ENCODE data around the gene EPB41L4A.

EPB41L4A gene

GRCh38 chr5:112333331-112333781, 85.7 kb downstream of the EPB41L4A start:
- Histone ChIP-seq H3K4me1 (ENCODE audit: control insufficient read depth, low read depth, low read length) (peaks cover 23% of the 10 kb centered on the region), H4K8ac (ENCODE audit: low read depth, low read length) (no peak overlapping the region), H2BK5ac (ENCODE audit: low read length) (no peak overlapping the region), H3K18ac (ENCODE audit: low read length) (peak overlapping the region; percentile 64), H3K79me2 (ENCODE audit: control insufficient read depth, insufficient read depth, low read length) (no peaks in the 10 kb centered on the region), H3K27ac (ENCODE audit: low read depth, low read length) (peak overlapping the region; percentile 31), H2BK120ac (ENCODE audit: low read depth, low read length) (no peak overlapping the region), H3K4ac (ENCODE audit: low read depth, low read length) (peak overlapping the region; percentile 39), H3K79me1 (ENCODE audit: low read length) (no peaks in the 10 kb centered on the region), H3K9ac (ENCODE audit: low read length) (no peak overlapping the region), H3K56ac (ENCODE audit: low read length) (no peak overlapping the region), H3K4me3 (ENCODE audit: low read length) (no peak overlapping the region), H3K23ac (ENCODE audit: low read length) (no peak overlapping the region), H4K5ac (ENCODE audit: low read length) (no peak overlapping the region), H2AK5ac (ENCODE audit: low read length) (no peak overlapping the region), H2BK15ac (replicated peaks; ENCODE audit: low read depth) (no peak overlapping the region), H3K27me3 (ENCODE audit: insufficient read depth, low read length, poor library complexity) (no peaks in the 10 kb centered on the region), H3K4me2 (ENCODE audit: low read length) (no peak overlapping the region), H3K36me3 (ENCODE audit: control insufficient read depth, insufficient read depth, low read length) (no peaks in the 10 kb centered on the region)
- DNase-seq: peak; percentile 84
- no CpG with 5 or more reads among the region's 5 CpGs for WGBS (ENCODE audit: extremely low coverage, insufficient coverage, low lambda C conversion rate)

GRCh38 chr5:112331892-112332291, 87.2 kb downstream of the EPB41L4A start:
- peak overlapping the region; percentile 29 for H3K18ac ChIP-seq (ENCODE audit: low read length)
- no CpG with 5 or more reads among the region's 2 CpGs for WGBS (ENCODE audit: extremely low coverage, insufficient coverage, low lambda C conversion rate)
- no peak overlapping the region for H3K4me2 ChIP-seq (ENCODE audit: low read length)
- no peaks in the 10 kb centered on the region for H3K79me1 ChIP-seq (ENCODE audit: low read length)
- no peak for DNase-seq
- no peak overlapping the region for H3K9ac ChIP-seq (ENCODE audit: low read length)
- H2BK5ac ChIP-seq (ENCODE audit: low read length): no peak overlapping the region
- no peak overlapping the region for H2BK15ac ChIP-seq (replicated peaks; ENCODE audit: low read depth)
- no peak overlapping the region for H4K8ac ChIP-seq (ENCODE audit: low read depth, low read length)
- H3K27ac ChIP-seq (ENCODE audit: low read depth, low read length): no peak overlapping the region
- H4K5ac ChIP-seq (ENCODE audit: low read length): no peak overlapping the region
- H3K4me3 ChIP-seq (ENCODE audit: low read length): no peak overlapping the region
- peak overlapping the region; percentile 88 for H2BK120ac ChIP-seq (ENCODE audit: low read depth, low read length)
- H3K56ac ChIP-seq (ENCODE audit: low read length): peak overlapping the region; percentile 43
- peak overlapping the region; percentile 41 for H3K4ac ChIP-seq (ENCODE audit: low read depth, low read length)
- no peaks in the 10 kb centered on the region for H3K79me2 ChIP-seq (ENCODE audit: control insufficient read depth, insufficient read depth, low read length)
- H3K27me3 ChIP-seq (ENCODE audit: insufficient read depth, low read length, poor library complexity): no peaks in the 10 kb centered on the region
- no peak overlapping the region for H3K23ac ChIP-seq (ENCODE audit: low read length)
- peaks cover 21% of the 10 kb centered on the region for H3K4me1 ChIP-seq (ENCODE audit: control insufficient read depth, low read depth, low read length)
- peak overlapping the region; percentile 60 for H2AK5ac ChIP-seq (ENCODE audit: low read length)
- H3K36me3 ChIP-seq (ENCODE audit: control insufficient read depth, insufficient read depth, low read length): no peaks in the 10 kb centered on the region

- Histone ChIP-seq H3K9ac (ENCODE audit: low read length) (no peak overlapping the region), H3K79me2 (ENCODE audit: control insufficient read depth, insufficient read depth, low read length) (no peaks in the 10 kb centered on the region), H3K4me1 (ENCODE audit: control insufficient read depth, low read depth, low read length) (peaks cover 19% of the 10 kb centered on the region), H3K4ac (ENCODE audit: low read depth, low read length) (no peak overlapping the region), H3K56ac (ENCODE audit: low read length) (no peak overlapping the region), H3K27me3 (ENCODE audit: insufficient read depth, low read length, poor library complexity) (no peaks in the 10 kb centered on the region), H2BK15ac (replicated peaks; ENCODE audit: low read depth) (peak overlapping the region; percentile 96), H2AK5ac (ENCODE audit: low read length) (no peak overlapping the region), H2BK120ac (ENCODE audit: low read depth, low read length) (no peak overlapping the region), H3K4me3 (ENCODE audit: low read length) (no peak overlapping the region), H4K8ac (ENCODE audit: low read depth, low read length) (no peak overlapping the region), H3K79me1 (ENCODE audit: low read length) (no peaks in the 10 kb centered on the region), H3K27ac (ENCODE audit: low read depth, low read length) (peak overlapping the region; percentile 30), H4K5ac (ENCODE audit: low read length) (no peak overlapping the region), H3K23ac (ENCODE audit: low read length) (no peak overlapping the region), H3K36me3 (ENCODE audit: control insufficient read depth, insufficient read depth, low read length) (no peaks in the 10 kb centered on the region), H2BK5ac (ENCODE audit: low read length) (no peak overlapping the region), H3K18ac (ENCODE audit: low read length) (peak overlapping the region; percentile 75), H3K4me2 (ENCODE audit: low read length) (no peak overlapping the region)
- no CpG with 5 or more reads among the region's 5 CpGs for WGBS (ENCODE audit: extremely low coverage, insufficient coverage, low lambda C conversion rate)
- peak; percentile 90 for DNase-seq
Measured at GRCh38 chr5:112329419-112330090, 89.5 kb downstream of the EPB41L4A start.

- H2AK5ac ChIP-seq (ENCODE audit: low read length): no peak overlapping the region
- no peak overlapping the region for H3K4ac ChIP-seq (ENCODE audit: low read depth, low read length)
- no peaks in the 10 kb centered on the region for H3K79me1 ChIP-seq (ENCODE audit: low read length)
- H3K56ac ChIP-seq (ENCODE audit: low read length): no peak overlapping the region
- H2BK120ac ChIP-seq (ENCODE audit: low read depth, low read length): no peak overlapping the region
- no peaks in the 10 kb centered on the region for H3K36me3 ChIP-seq (ENCODE audit: control insufficient read depth, insufficient read depth, low read length)
- no peak overlapping the region for H2BK5ac ChIP-seq (ENCODE audit: low read length)
- no peak overlapping the region for H3K4me3 ChIP-seq (ENCODE audit: low read length)
- no peak overlapping the region for H3K27ac ChIP-seq (ENCODE audit: low read depth, low read length)
- H3K18ac ChIP-seq (ENCODE audit: low read length): no peak overlapping the region
- no peak overlapping the region for H4K5ac ChIP-seq (ENCODE audit: low read length)
- no peaks in the 10 kb centered on the region for H3K79me2 ChIP-seq (ENCODE audit: control insufficient read depth, insufficient read depth, low read length)
- no peak overlapping the region for H4K8ac ChIP-seq (ENCODE audit: low read depth, low read length)
- H3K23ac ChIP-seq (ENCODE audit: low read length): no peak overlapping the region
- no peaks in the 10 kb centered on the region for H3K4me1 ChIP-seq (ENCODE audit: control insufficient read depth, low read depth, low read length)
- H2BK15ac ChIP-seq (replicated peaks; ENCODE audit: low read depth): no peak overlapping the region
- H3K27me3 ChIP-seq (ENCODE audit: insufficient read depth, low read length, poor library complexity): no peaks in the 10 kb centered on the region
- DNase-seq: no peak
- no peak overlapping the region for H3K4me2 ChIP-seq (ENCODE audit: low read length)
- no peak overlapping the region for H3K9ac ChIP-seq (ENCODE audit: low read length)
Measured at GRCh38 chr5:112323166-112323565, 95.9 kb downstream of the EPB41L4A start.

- DNase-seq: no peak
- Histone ChIP-seq H2BK120ac (ENCODE audit: low read depth, low read length) (no peak overlapping the region), H3K56ac (ENCODE audit: low read length) (no peak overlapping the region), H3K23ac (ENCODE audit: low read length) (no peak overlapping the region), H4K5ac (ENCODE audit: low read length) (no peak overlapping the region), H3K4ac (ENCODE audit: low read depth, low read length) (no peak overlapping the region), H3K4me1 (ENCODE audit: control insufficient read depth, low read depth, low read length) (no peaks in the 10 kb centered on the region), H3K79me1 (ENCODE audit: low read length) (no peaks in the 10 kb centered on the region), H2BK5ac (ENCODE audit: low read length) (no peak overlapping the region), H3K27me3 (ENCODE audit: insufficient read depth, low read length, poor library complexity) (no peaks in the 10 kb centered on the region), H2BK15ac (replicated peaks; ENCODE audit: low read depth) (no peak overlapping the region), H3K36me3 (ENCODE audit: control insufficient read depth, insufficient read depth, low read length) (no peaks in the 10 kb centered on the region), H3K18ac (ENCODE audit: low read length) (no peak overlapping the region), H3K4me3 (ENCODE audit: low read length) (no peak overlapping the region), H3K79me2 (ENCODE audit: control insufficient read depth, insufficient read depth, low read length) (no peaks in the 10 kb centered on the region), H2AK5ac (ENCODE audit: low read length) (no peak overlapping the region), H4K8ac (ENCODE audit: low read depth, low read length) (no peak overlapping the region), H3K9ac (ENCODE audit: low read length) (no peak overlapping the region), H3K4me2 (ENCODE audit: low read length) (no peak overlapping the region), H3K27ac (ENCODE audit: low read depth, low read length) (no peak overlapping the region)
- WGBS (ENCODE audit: extremely low coverage, insufficient coverage, low lambda C conversion rate): no CpG with 5 or more reads among the region's 3 CpGs
Measured at GRCh38 chr5:112320408-112320807, 98.7 kb downstream of the EPB41L4A start.

GRCh38 chr5:112318346-112318745, 100.7 kb downstream of the EPB41L4A start:
- H3K23ac ChIP-seq (ENCODE audit: low read length): no peak overlapping the region
- no peaks in the 10 kb centered on the region for H3K27me3 ChIP-seq (ENCODE audit: insufficient read depth, low read length, poor library complexity)
- H3K27ac ChIP-seq (ENCODE audit: low read depth, low read length): no peak overlapping the region
- no CpG with 5 or more reads among the region's 2 CpGs for WGBS (ENCODE audit: extremely low coverage, insufficient coverage, low lambda C conversion rate)
- H4K8ac ChIP-seq (ENCODE audit: low read depth, low read length): no peak overlapping the region
- H2BK120ac ChIP-seq (ENCODE audit: low read depth, low read length): no peak overlapping the region
- no peak overlapping the region for H2AK5ac ChIP-seq (ENCODE audit: low read length)
- H3K79me2 ChIP-seq (ENCODE audit: control insufficient read depth, insufficient read depth, low read length): no peaks in the 10 kb centered on the region
- no peak overlapping the region for H3K9ac ChIP-seq (ENCODE audit: low read length)
- H3K18ac ChIP-seq (ENCODE audit: low read length): no peak overlapping the region
- no peak overlapping the region for H2BK5ac ChIP-seq (ENCODE audit: low read length)
- no peaks in the 10 kb centered on the region for H3K36me3 ChIP-seq (ENCODE audit: control insufficient read depth, insufficient read depth, low read length)
- H3K4me1 ChIP-seq (ENCODE audit: control insufficient read depth, low read depth, low read length): no peaks in the 10 kb centered on the region
- no peak overlapping the region for H3K4me3 ChIP-seq (ENCODE audit: low read length)
- H3K4ac ChIP-seq (ENCODE audit: low read depth, low read length): no peak overlapping the region
- H3K4me2 ChIP-seq (ENCODE audit: low read length): no peak overlapping the region
- no peak overlapping the region for H2BK15ac ChIP-seq (replicated peaks; ENCODE audit: low read depth)
- H4K5ac ChIP-seq (ENCODE audit: low read length): no peak overlapping the region
- no peaks in the 10 kb centered on the region for H3K79me1 ChIP-seq (ENCODE audit: low read length)
- no peak overlapping the region for H3K56ac ChIP-seq (ENCODE audit: low read length)
- DNase-seq: no peak

Data from mesendoderm (in vitro differentiated cells).